HepG2 (cell line): ENCODE data around the gene TIMM13. TPM values are rescaled to one million over a fixed set of nuclear protein-coding genes. Genes with fewer than 3 reads are reported as not detected.

ENCODE experiments used
- CBX2 ChIP-seq, 2 experiments: fragments of 200-600 bp in 1 of 2; sonication (generic); formaldehyde crosslinking in 1 of 2; IDR thresholded peaks; 2 replicates each; pipeline versions ENCODE4 v1.7.0 to v1.8.1; 2018 to 2022; ENCODE audit warnings: low read depth in 2 of 2, low read length in 1 of 2, mild to moderate bottlenecking in 1 of 2, missing genetic modification reagents in 1 of 2
- CBX5 ChIP-seq: sonication (generic); formaldehyde crosslinking; IDR thresholded peaks from 2 replicates; pipeline ENCODE4 v1.4.0; 2020; ENCODE audit warnings: missing genetic modification reagents, borderline replicate concordance
- DNMT3B ChIP-seq: conservative IDR thresholded peaks from 2 replicates; pipeline ENCODE4 v1.6.1; 2016; ENCODE audit warnings: missing biosample characterization, control low read depth
- FOSL1 ChIP-seq: sonication (generic); formaldehyde crosslinking; IDR thresholded peaks from 2 replicates; pipeline ENCODE4 v1.9.0; 2021; ENCODE audit warnings: missing genetic modification reagents, borderline replicate concordance
- FOXK1 ChIP-seq: sonication (generic); formaldehyde crosslinking; IDR thresholded peaks from 2 replicates; pipeline ENCODE4 v1.4.0; 2020; ENCODE audit warnings: low read depth, missing genetic modification reagents, borderline replicate concordance
- IKZF5 ChIP-seq: IDR thresholded peaks from 2 replicates; pipeline ENCODE4 v1.6.1; 2018; ENCODE audit warnings: missing genetic modification reagents, mild to moderate bottlenecking, missing compliant biosample characterization
- KDM2A ChIP-seq: sonication (generic); formaldehyde crosslinking; IDR thresholded peaks from 2 replicates; pipeline ENCODE4 v1.4.0; 2020; ENCODE audit warnings: low read depth, missing genetic modification reagents, borderline replicate concordance
- KLF16 ChIP-seq, 2 experiments: sonication (generic) in 1 of 2; formaldehyde crosslinking in 1 of 2; IDR thresholded peaks; 2 replicates each; pipeline versions ENCODE4 v1.6.1 to v1.8.0; 2016 to 2023; ENCODE audit warnings: missing genetic modification reagents in 2 of 2, missing compliant biosample characterization in 1 of 2
- PHB2 ChIP-seq: fragments of 450-650 bp; IDR thresholded peaks from 2 replicates; pipeline ENCODE4 v1.6.1; 2018; ENCODE audit not compliant: partially characterized antibody
- RBM22 ChIP-seq: fragments of 200-400 bp; formaldehyde crosslinking; optimal IDR thresholded peaks from 2 replicates; pipeline ENCODE3; 2017; ENCODE audit warnings: mild to moderate bottlenecking, low read length, moderate library complexity
- RFXAP ChIP-seq: sonication (generic); formaldehyde crosslinking; IDR thresholded peaks from 2 replicates; pipeline ENCODE4 v1.4.0; 2020; ENCODE audit warnings: missing genetic modification reagents, borderline replicate concordance
- RORA ChIP-seq: sonication (generic); formaldehyde crosslinking; IDR thresholded peaks from 2 replicates; pipeline ENCODE4 v1.5.0; 2020; ENCODE audit warnings: mild to moderate bottlenecking, missing genetic modification reagents, moderate library complexity
- SMAD9 ChIP-seq: sonication (generic); formaldehyde crosslinking; IDR thresholded peaks from 2 replicates; pipeline ENCODE4 v1.5.1; 2020; ENCODE audit warnings: mild to moderate bottlenecking, missing genetic modification reagents
- SNAPC2 ChIP-seq: sonication (generic); formaldehyde crosslinking; IDR thresholded peaks from 2 replicates; pipeline ENCODE4 v1.8.1; 2022; ENCODE audit warnings: mild to moderate bottlenecking, missing genetic modification reagents
- TBX2 ChIP-seq: sonication (generic); formaldehyde crosslinking; IDR thresholded peaks from 2 replicates; pipeline ENCODE4 v1.5.0; 2020; ENCODE audit warnings: missing genetic modification reagents, mild to moderate bottlenecking, borderline replicate concordance
- XRCC5 ChIP-seq: fragments of 200-400 bp; formaldehyde crosslinking; optimal IDR thresholded peaks from 2 replicates; pipeline ENCODE3; 2017; ENCODE audit warnings: mild to moderate bottlenecking, low read length
- ZKSCAN5 ChIP-seq: sonication (generic); formaldehyde crosslinking; IDR thresholded peaks from 2 replicates; pipeline ENCODE4 v1.5.1; 2020; ENCODE audit warnings: mild to moderate bottlenecking, missing genetic modification reagents
- ZNF296 ChIP-seq: sonication (generic); formaldehyde crosslinking; conservative IDR thresholded peaks from 2 replicates; pipeline ENCODE4 v1.5.0; 2020; ENCODE audit warnings: mild to moderate bottlenecking, missing genetic modification reagents
- ZNF44 ChIP-seq: sonication (generic); formaldehyde crosslinking; IDR thresholded peaks from 2 replicates; pipeline ENCODE4 v1.5.1; 2020; ENCODE audit warnings: mild to moderate bottlenecking, missing genetic modification reagents
- ZNF501 ChIP-seq: sonication (generic); formaldehyde crosslinking; IDR thresholded peaks from 2 replicates; pipeline ENCODE4 v1.5.1; 2020; ENCODE audit warnings: mild to moderate bottlenecking, moderate library complexity, missing genetic modification reagents
- ZNF552 ChIP-seq: sonication (generic); formaldehyde crosslinking; IDR thresholded peaks from 2 replicates; pipeline ENCODE4 v1.9.0; 2022; ENCODE audit warnings: missing genetic modification reagents, mild to moderate bottlenecking, borderline replicate concordance
- ZNF576 ChIP-seq: sonication (generic); formaldehyde crosslinking; IDR thresholded peaks from 2 replicates; pipeline ENCODE4 v1.4.0; 2020; ENCODE audit warnings: mild to moderate bottlenecking, missing genetic modification reagents
- ZNF782 ChIP-seq: sonication (generic); formaldehyde crosslinking; IDR thresholded peaks from 2 replicates; pipeline ENCODE4 v1.4.0; 2020; ENCODE audit warnings: missing genetic modification reagents, mild to moderate bottlenecking, borderline replicate concordance
- polyA plus RNA-seq, 8 experiments: library from polyadenylated mRNA; depleted of rRNA in 3 of 8; stranded (reverse) in 7 of 8; unstranded in 1 of 8; fragments of >200 nt; fragmentation: Illumina TruSeq in 4 of 8; extraction: Trizol in 4 of 8; gene quantifications; 2 replicates each; pipeline versions ENCODE4 v1.2.1 to v1.2.3, GENCODE V29; 2011 to 2016; ENCODE audit warnings: low read depth in 4 of 8, missing spikeins in 1 of 8, mixed read lengths in 1 of 8; ENCODE audit not compliant: insufficient read depth in 1 of 8
- total RNA-seq, 5 experiments: library from RNA; depleted of rRNA; stranded (reverse); fragments of >200 nt; fragmentation: Illumina TruSeq; extraction: Trizol; gene quantifications; 2 replicates each; pipeline ENCODE4 v1.2.3, GENCODE V29; 2016; ENCODE audit warnings: low read depth in 1 of 5
- TF ChIP-seq, protein P1 (sequence below): sonication (generic); formaldehyde crosslinking; IDR thresholded peaks from 2 replicates; pipeline ENCODE4 v1.4.0; 2020; ENCODE audit warnings: missing genetic modification reagents, low read depth, mild to moderate bottlenecking, borderline replicate concordance
- TF ChIP-seq, protein P2 (sequence below), 2 experiments: sonication (generic) in 1 of 2; formaldehyde crosslinking in 1 of 2; IDR thresholded peaks; 2 replicates each; pipeline versions ENCODE4 v1.4.0 to v1.6.1; 2018 to 2020; ENCODE audit warnings: missing genetic modification reagents in 2 of 2, borderline replicate concordance in 1 of 2, low read depth in 1 of 2, mild to moderate bottlenecking in 1 of 2, missing biosample characterization in 1 of 2

TIMM13 gene
- total and polyA plus RNA-seq, 2 of the 13 experiments (the other 11 are each of a cell fraction or from before 2014, with no cell fraction given) = 48.4 to 108 TPM

GRCh38 chr19:2416321-2417097 lies 10.9 kb downstream of the TIMM13 start (continued):
- TF ChIP-seq RBM22 = peak; percentile 93
- TF ChIP-seq, protein P1, sequence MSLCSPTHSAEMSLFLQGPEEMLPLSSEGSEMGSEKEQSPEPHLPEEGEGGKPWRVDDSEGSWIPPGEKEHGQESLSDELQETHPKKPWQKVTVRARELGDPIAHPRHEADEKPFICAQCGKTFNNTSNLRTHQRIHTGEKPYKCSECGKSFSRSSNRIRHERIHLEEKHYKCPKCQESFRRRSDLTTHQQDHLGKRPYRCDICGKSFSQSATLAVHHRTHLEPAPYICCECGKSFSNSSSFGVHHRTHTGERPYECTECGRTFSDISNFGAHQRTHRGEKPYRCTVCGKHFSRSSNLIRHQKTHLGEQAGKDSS (CRISPR knock-in tag) = 0 out of 2 replicates have a peak, but pooled peaks have one; percentile 23
- TF ChIP-seq ZNF44 (CRISPR knock-in tag) = no peak
- no peak for TF ChIP-seq RORA (CRISPR knock-in tag)
- TF ChIP-seq KLF16 (CRISPR knock-in tag; IDR thresholded peaks at IDR 0.05) = peak in 1 of 2 experiments; percentile 77; a peak in 1 of 4 replicates
- no peak for TF ChIP-seq FOSL1 (CRISPR knock-in tag)
- no peak; the same call in 1 of the 2 replicates for TF ChIP-seq ZNF782 (CRISPR knock-in tag)
- peak; percentile 63 for TF ChIP-seq ZNF552 (CRISPR knock-in tag)
- peak; percentile 85 for TF ChIP-seq ZNF501 (CRISPR knock-in tag)
- no peak for TF ChIP-seq ZNF576 (CRISPR knock-in tag)
- no peak for TF ChIP-seq PHB2
- TF ChIP-seq DNMT3B (CRISPR knock-in tag) = 0 out of 2 replicates have a peak, but pooled peaks have one; percentile 34
- TF ChIP-seq, protein P2, sequence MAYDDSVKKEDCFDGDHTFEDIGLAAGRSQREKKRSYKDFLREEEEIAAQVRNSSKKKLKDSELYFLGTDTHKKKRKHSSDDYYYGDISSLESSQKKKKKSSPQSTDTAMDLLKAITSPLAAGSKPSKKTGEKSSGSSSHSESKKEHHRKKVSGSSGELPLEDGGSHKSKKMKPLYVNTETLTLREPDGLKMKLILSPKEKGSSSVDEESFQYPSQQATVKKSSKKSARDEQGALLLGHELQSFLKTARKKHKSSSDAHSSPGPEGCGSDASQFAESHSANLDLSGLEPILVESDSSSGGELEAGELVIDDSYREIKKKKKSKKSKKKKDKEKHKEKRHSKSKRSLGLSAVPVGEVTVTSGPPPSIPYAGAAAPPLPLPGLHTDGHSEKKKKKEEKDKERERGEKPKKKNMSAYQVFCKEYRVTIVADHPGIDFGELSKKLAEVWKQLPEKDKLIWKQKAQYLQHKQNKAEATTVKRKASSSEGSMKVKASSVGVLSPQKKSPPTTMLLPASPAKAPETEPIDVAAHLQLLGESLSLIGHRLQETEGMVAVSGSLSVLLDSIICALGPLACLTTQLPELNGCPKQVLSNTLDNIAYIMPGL (CRISPR knock-in tag; IDR thresholded peaks at IDR 0.05; ENCODE audit: borderline replicate concordance in 1 of 2, low read depth in 1 of 2) = no peak; a peak in 1 of 4 replicates
- no peak for TF ChIP-seq ZKSCAN5
- TF ChIP-seq CBX5 (CRISPR knock-in tag) = peak; percentile 91; the same call in 1 of the 2 replicates
- TF ChIP-seq ZNF296 = peak; percentile 83
- TF ChIP-seq SNAPC2 (CRISPR knock-in tag) = no peak
- peak; percentile 96 for TF ChIP-seq KDM2A (CRISPR knock-in tag)
- no peak for TF ChIP-seq IKZF5 (CRISPR knock-in tag)
- TF ChIP-seq TBX2 (CRISPR knock-in tag) = peak; percentile 66; the same call in 1 of the 2 replicates
- TF ChIP-seq RFXAP (CRISPR knock-in tag) = peak; percentile 61; the same call in 1 of the 2 replicates
- no peak; the same call in 1 of the 2 replicates for TF ChIP-seq FOXK1 (CRISPR knock-in tag)
- peak; percentile 64 for TF ChIP-seq XRCC5
- TF ChIP-seq SMAD9 (CRISPR knock-in tag) = no peak
- no peak for TF ChIP-seq CBX2 (IDR thresholded peaks at IDR 0.05; ENCODE audit: low read depth, low read length)
- TF ChIP-seq CBX2 (CRISPR knock-in tag; IDR thresholded peaks at IDR 0.05; ENCODE audit: low read depth) = no peak
